ACC112 (cell line): ENCODE results near the gene BRMS1.
A peak's percentile ranks its signal among the peaks of the same experiment; 100 is the strongest.

Experiments used
- H2AFZ ChIP-seq: fragments of 200-600 bp; sonication (generic); one replicate; pipeline ENCODE4 v1.6.0; 2017; ENCODE audit warnings: antibody characterized with exemption, low read length; ENCODE audit not compliant: unreplicated experiment
- H3K27ac ChIP-seq: fragments of 200-600 bp; sonication (generic); 2 replicates; pipeline ENCODE4 v1.5.1; 2014; ENCODE audit warnings: low read depth, mild to moderate bottlenecking, antibody characterized with exemption, low read length, moderate library complexity
- H3K27me3 ChIP-seq: fragments of 200-600 bp; sonication (generic); 2 replicates; pipeline ENCODE4 v1.6.1; 2014; ENCODE audit warnings: mild to moderate bottlenecking, antibody characterized with exemption, low read length, moderate library complexity, mixed read lengths; ENCODE audit not compliant: insufficient read depth
- H3K36me3 ChIP-seq: fragments of 200-600 bp; sonication (generic); 2 replicates; pipeline ENCODE4 v1.6.1; 2016; ENCODE audit warnings: mild to moderate bottlenecking, antibody characterized with exemption, low read length, moderate library complexity, mixed read lengths; ENCODE audit not compliant: insufficient read depth
- H3K4me1 ChIP-seq: fragments of 200-600 bp; sonication (generic); one replicate; pipeline ENCODE4 v1.6.1; 2016; ENCODE audit warnings: low read length, mixed read lengths; ENCODE audit not compliant: insufficient read depth, unreplicated experiment, control insufficient read depth
- H3K4me3 ChIP-seq: fragments of 200-600 bp; sonication (generic); 2 replicates; pipeline ENCODE4 v1.5.1; 2014; ENCODE audit warnings: mild to moderate bottlenecking, low read depth, low read length
- H3K79me2 ChIP-seq: fragments of 200-600 bp; sonication (generic); one replicate; pipeline ENCODE4 v1.6.0; 2016; ENCODE audit warnings: low read length; ENCODE audit not compliant: control insufficient read depth, unreplicated experiment, insufficient read depth

The BRMS1 gene

DNA sequence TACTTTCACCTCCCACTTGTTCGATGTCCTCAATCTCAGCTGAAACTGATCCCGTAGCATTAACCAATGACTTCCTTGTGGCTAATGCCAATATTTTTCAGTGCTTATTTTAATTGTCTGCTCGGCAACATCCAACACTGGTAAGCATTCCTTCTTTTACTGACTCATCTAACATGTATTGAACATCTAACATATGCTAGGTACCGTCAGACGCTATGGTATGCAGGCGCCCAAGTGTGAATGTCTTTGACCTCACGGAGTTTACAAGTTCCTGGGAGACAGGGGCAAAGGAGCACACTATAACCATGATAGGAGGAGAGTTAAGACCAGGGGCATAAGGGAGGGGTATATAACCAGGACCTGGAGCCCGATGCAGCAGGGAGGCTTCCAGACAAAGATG, 1.7 kb downstream of the BRMS1 start:
- peaks cover 30% of the 10 kb centered on the region for H3K4me1 ChIP-seq
- peaks cover 20% of the 10 kb centered on the region for H3K79me2 ChIP-seq
- no peak overlapping the region for H2AFZ ChIP-seq
- no peak overlapping the region for H3K27ac ChIP-seq
- H3K27me3 ChIP-seq, result no peaks in the 10 kb centered on the region
- H3K4me3 ChIP-seq, result no peak overlapping the region; the same call in 1 of the 2 replicates
- no peaks in the 10 kb centered on the region for H3K36me3 ChIP-seq

DNA sequence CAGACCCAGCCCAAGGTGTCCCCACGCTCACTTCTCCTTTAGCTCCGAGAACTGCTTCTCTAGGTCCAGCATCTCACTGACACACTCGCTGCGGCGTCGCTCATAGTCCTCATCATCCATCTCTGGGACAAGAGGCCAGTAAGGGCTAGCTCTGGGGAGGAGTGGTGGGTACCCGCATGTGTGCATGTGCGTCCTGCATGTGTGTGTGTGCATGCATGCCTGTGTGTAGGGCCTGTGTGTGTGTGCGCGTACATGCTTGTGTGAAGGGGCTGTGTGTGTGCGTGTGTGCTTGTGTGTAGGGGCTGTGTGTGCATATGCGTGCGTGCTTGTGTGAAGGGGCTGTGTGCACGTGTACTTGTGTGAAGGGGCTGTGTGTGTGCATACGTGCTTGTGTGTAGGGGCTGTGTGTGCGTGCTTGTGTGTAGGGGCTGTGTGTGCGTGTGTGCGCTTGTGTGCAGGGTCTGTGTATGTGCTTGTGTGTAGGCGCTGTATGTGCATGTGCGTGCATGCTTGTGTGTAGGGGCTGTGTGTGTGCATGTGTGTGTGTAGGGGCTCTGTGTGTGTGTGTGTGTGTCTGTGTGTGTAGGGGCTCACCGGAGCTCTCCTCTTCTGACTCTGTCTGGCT, 3.3 kb downstream of the BRMS1 start:
- Histone ChIP-seq H3K4me3 (no peak overlapping the region), H3K36me3 (no peaks in the 10 kb centered on the region), H3K27me3 (no peaks in the 10 kb centered on the region), H3K79me2 (peaks cover 20% of the 10 kb centered on the region), H3K4me1 (peaks cover 41% of the 10 kb centered on the region), H2AFZ (no peak overlapping the region), H3K27ac (no peak overlapping the region)

DNA sequence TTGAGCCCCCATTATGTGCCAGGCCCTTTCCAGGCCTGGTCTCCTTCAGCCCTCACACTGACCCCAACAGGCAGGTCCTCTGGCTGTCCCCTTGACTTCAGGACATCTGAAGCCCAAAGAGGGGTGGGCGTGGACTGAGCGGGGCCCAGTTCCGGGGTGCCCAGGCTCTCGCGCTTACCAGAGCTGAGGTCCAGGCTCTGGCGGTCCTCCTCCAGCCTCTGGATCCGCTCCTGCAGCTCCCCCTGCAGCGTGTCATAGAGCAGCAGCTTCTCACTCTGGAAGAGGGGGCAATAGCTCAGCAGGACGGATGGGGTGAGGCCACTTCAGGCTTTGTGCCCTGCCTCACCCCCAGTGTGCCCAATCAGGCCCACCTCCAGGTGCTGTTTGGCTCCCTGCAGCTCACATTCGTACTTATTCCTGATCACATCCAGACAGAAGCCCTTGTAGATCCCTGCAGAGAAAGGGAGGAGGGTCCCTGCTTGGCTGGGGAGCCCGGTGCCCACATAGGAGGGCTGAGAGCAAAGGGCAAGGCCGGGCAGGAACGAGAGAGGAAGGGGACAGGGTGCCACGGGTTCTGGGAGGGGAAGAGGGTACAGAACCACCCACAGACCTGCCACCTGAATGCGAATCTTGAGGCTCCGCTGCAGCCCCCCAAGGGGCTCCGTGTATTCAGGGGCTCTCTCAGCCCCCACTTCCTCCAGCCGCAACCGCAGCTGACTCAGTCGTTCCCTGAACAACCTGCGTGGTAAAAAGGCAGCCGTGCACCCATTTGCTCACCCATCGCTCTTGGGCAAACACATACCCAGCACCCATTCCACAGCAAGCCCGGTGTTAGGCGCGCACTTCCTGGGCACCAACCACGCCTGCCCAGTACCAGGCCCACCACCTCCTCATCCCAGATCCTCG, 4.1 kb downstream of the BRMS1 start:
- H3K79me2 ChIP-seq, result peaks cover 22% of the 10 kb centered on the region
- no peaks in the 10 kb centered on the region for H3K27me3 ChIP-seq
- H3K27ac ChIP-seq, result no peak overlapping the region
- peaks cover 34% of the 10 kb centered on the region for H3K4me1 ChIP-seq
- H3K4me3 ChIP-seq, result no peak overlapping the region
- H3K36me3 ChIP-seq, result no peaks in the 10 kb centered on the region
- no peak overlapping the region for H2AFZ ChIP-seq

DNA sequence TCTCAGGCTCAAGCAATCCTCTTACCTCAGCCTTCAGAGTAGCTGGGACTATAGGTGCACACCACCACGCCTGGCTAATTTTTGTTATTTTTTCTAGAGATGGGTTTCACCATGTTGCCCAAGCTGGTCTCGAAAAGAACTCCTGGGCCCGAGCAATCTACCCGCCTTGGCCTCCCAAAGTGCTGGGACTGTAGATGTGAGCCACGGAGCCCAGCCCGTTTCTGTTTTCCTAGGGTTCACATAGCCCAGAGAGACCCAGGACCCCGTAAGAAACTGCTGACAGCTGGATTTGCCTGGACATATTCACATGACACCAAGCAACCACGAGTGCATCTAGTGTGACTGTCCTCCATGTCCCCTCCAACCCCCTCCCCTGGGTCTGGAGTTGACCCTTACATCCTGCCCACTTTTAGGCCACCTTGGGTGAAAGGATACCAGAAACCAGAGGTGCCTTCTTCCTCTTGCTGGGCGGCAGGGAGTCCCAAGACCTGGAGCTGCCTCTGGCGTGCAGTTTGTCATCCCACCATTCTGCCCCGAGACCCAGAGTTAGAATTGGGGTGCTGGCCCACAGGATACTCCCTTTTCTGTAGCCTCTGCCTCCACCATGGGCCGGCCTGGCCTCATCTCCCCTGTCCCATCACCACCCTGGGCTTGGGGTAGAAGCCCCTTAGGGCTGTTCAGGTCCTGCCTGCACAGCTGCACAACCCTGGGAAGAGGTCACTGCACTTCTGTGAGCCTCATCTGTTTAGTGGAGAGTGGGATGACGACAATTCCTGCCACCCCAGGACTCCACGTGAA, 5.0 kb downstream of the BRMS1 start:
- Histone ChIP-seq H2AFZ (no peak overlapping the region), H3K4me1 (peaks cover 29% of the 10 kb centered on the region), H3K36me3 (no peaks in the 10 kb centered on the region), H3K4me3 (no peak overlapping the region), H3K27me3 (no peaks in the 10 kb centered on the region), H3K27ac (no peak overlapping the region), H3K79me2 (peaks cover 32% of the 10 kb centered on the region)

DNA sequence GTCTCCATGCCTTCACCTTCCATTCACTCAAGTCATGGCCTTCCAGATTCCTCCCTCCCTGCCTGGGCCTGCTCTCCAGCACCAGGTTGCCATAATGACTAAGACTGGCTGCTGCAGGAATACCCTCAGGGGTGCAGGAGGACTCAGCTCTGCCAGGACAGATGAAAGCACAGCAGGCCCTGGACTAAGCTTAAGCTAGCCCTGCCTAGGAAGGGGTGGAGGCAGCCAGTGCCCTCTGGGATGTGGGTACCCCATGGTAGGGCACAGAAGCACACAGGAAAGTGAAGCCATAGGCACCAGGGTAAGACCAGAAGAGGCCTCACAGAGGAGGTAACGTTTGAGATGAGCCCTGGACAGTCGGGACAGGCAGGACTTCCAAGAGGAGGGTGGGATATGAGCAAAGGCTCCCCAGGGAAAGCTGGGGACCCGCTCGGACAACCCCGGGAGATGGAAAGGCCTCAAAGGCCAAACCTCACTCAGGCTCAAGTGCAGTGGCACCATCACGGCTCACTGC, 5.7 kb downstream of the BRMS1 start:
- no peaks in the 10 kb centered on the region for H3K36me3 ChIP-seq
- H3K4me3 ChIP-seq, result no peak overlapping the region
- H2AFZ ChIP-seq, result no peak overlapping the region
- H3K27me3 ChIP-seq, result no peaks in the 10 kb centered on the region
- peaks cover 33% of the 10 kb centered on the region for H3K79me2 ChIP-seq
- H3K27ac ChIP-seq, result no peak overlapping the region
- H3K4me1 ChIP-seq, result peaks cover 35% of the 10 kb centered on the region

DNA sequence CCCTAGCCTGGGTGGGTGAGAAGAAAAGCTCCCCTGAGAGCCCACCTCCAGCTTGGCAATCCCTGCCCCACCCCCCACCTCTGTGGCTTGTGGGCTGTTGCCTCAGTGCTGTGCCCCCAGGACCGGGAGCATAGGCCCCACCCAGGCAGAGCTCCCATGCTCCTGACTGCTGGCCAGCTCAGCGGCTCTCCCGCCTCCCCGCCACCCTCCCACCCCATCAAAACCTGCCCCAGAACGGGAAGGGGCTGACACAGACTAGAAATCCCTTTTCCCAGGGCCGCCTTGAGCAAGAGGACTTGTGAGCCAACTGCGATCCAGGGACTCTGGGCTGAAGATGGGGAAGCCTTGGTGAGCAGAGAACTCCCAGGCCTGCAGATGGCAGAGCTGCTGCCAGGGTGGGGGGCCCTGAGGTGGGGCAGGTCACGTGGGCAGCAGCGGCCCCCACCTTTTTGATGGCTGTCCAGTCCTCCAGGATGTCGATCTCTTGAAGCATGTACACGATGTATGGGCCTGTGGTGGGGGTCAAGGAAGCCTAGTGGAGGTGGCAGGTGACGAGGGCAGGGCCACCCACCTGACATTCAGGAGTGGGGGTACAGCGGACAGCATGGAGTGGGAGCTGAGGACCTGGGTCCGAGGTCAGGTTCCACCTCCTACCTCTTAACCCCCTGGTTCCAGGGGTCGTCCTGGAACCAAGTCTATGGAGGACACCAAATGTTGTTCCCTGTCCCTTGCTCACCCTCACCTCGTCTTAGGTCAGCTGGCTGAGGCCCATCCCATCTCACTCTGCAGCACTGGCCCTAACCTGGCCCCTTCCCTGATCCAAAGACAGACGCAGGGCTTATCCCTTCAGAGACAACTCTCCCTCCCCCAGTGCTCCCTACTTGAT, 6.4 kb downstream of the BRMS1 start:
- H2AFZ ChIP-seq, result no peak overlapping the region
- H3K4me3 ChIP-seq, result no peak overlapping the region
- H3K27me3 ChIP-seq, result no peaks in the 10 kb centered on the region
- H3K36me3 ChIP-seq, result no peaks in the 10 kb centered on the region; the same call in 1 of the 2 replicates
- H3K27ac ChIP-seq, result peak overlapping the region; percentile 99; the same call in 1 of the 2 replicates
- peaks cover 32% of the 10 kb centered on the region for H3K79me2 ChIP-seq
- H3K4me1 ChIP-seq, result peaks cover 31% of the 10 kb centered on the region

DNA sequence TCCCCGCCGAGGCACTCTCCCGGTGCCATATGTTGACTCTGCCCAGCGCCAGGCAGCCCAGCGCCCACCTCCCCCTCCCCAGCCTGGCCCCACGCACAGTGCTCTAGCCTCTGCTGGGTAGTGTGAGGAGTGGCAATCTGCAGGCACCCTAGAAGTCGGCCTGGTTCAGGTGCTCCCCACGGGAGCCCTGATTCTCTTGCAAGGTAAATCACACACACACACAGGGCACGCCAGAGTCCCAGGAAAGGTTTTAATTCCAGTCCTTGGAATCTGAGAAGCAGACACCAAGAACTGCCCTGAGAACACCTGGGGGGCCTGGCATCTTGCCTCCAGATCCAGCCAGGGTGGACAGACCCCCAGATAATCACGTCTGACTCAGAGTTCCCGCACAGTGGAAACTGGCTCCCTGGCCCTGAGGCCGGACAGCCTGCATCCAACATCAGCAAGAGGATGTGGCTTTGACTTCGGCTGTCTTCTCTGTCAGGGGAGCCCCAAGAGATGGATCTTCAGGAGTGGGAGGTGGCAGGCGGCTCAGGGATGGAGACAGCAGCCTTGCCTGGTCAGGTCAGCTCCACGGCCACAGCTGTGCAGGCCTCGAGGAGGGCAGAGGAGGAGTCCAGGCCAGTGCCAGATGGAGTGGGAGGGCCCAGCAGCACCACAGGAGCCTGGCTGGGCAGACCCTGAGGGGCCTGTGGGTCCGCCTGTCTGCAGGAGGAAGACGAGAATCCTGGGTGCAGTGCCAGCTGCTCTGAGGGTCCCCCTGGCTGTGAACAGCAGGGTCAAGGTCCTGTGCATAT, 7.6 kb downstream of the BRMS1 start:
- peaks cover 31% of the 10 kb centered on the region for H3K4me1 ChIP-seq
- H3K36me3 ChIP-seq, result peaks cover 8% of the 10 kb centered on the region; the same call in 1 of the 2 replicates

DNA sequence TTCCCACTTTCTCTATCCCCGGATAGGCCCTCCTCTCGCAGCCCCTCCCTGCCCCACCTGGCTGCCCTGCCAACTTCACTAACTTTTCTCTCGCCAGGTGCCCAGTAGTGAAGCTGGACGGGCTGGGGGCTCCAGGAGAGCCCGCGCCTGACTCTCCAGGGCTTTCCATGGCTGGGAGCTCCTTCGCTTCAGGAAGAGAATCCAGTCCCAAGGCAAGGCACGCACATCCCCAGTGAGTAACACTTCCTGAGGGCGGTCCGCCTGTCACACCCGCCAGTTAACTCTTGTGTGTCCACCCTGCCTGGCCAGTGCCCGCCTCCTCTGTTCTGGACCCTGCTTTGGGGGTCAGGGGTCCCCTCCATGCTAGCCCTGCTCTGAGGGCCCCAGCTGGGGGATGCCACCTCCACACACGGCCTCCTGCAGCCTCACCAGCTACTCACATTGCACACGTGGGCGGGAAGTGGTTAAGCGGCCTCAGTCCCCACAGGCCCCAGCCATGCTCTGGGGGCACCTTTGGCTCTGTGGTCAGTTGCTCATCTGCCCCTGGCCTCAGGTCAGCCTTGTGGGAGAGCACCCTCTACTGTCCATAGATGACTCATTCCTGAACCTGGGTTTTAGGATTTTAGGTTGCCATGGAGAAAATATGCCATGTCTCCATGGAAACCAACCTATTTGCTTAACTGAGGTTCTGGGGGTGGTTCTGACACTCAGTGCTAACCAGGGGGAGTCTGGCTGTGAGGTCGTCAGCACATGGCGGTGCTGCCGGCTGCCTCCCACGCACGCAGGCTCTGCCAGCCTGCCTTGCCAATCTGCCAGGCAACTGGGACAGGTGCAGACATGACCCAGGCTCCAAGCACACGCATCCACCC, 8.4 kb downstream of the BRMS1 start, which contains the start of gene RIN1:
TSS of gene RIN1 (minus strand) at position 201 of the 869 bp plus-strand sequence. CDS start at position 169, 32 bp downstream.
- Histone ChIP-seq H3K4me3 (peak within 1 kb of the TSS; percentile 93), H3K79me2 (peaks cover 31% of the 10 kb centered on the region), H3K36me3 (peaks cover 8% of the 10 kb centered on the region; the same call in 1 of the 2 replicates), H3K4me1 (peaks cover 31% of the 10 kb centered on the region), H3K27ac (peak within 1 kb of the TSS; percentile 99), H3K27me3 (no peaks in the 10 kb centered on the region), H2AFZ (no peak within 1 kb of the TSS)

More for the DNA sequence above, 7.6 kb downstream of the BRMS1 start:
- no peaks in the 10 kb centered on the region for H3K27me3 ChIP-seq
- peak overlapping the region; percentile 18 for H3K4me3 ChIP-seq
- H3K79me2 ChIP-seq, result peaks cover 31% of the 10 kb centered on the region
- H2AFZ ChIP-seq, result no peak overlapping the region
- H3K27ac ChIP-seq, result peak overlapping the region; percentile 99
